HG02943 (cell line): ENCODE results near the gene SLC25A12.
"Not testable (repeated sequence)": the region's sequence is repeated elsewhere in the genome, so short reads cannot be mapped to it uniquely, and the experiment has no call there.

Experiments
- ATAC-seq: cut with Tn5 transposase; IDR thresholded peaks from one replicate; pipeline ENCODE4 v1.9.1; 2021; ENCODE audit warnings: mild to moderate bottlenecking, low read depth, moderate library complexity; ENCODE audit not compliant: unreplicated experiment

The SLC25A12 gene

DNA sequence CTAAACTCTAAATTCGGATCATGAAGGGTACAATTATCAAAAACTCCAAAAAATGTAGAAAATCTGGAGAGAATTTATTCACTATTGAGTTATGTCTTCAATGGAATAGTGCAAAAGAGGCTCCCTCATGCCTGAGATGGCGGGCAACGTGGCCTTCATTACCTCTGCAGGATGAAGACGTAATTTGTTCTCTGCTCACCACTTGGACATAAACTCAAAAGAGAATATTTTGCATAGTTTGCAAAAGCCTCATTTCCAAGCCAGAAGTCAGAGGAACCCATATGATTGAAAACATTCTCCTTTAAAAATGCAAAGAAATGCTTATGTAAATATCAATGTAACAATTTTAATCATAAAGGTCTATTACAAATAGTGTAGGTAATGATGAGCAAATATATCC is 58.7 kb downstream of the SLC25A12 start:
- no peak for ATAC-seq

DNA sequence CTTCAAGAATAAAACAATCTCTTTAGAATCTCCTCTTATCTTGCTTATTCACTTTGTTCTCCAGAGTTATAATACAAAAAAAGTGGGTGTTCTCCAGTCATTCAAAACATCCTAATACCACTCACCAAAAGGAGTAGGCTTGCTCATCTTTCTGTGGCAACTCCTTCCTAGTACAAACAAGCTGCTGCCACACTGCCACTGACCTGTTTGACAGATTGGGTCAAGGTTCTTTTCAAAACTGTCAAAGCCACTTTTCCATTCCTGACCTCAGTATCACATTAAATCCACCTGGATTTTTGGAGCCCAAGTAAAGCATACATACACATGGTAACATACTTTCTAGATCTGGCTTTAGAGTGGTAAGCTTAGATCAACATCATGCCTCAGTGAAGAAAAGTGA is 59.8 kb downstream of the SLC25A12 start:
- ATAC-seq, result no peak

GRCh38 chr2:171832489-171832888 is 61.6 kb downstream of the SLC25A12 start:
- ATAC-seq, result no peak

GRCh38 chr2:171830039-171830438 is 64.0 kb downstream of the SLC25A12 start:
- ATAC-seq, result no peak

GRCh38 chr2:171824086-171824485 is 70.0 kb downstream of the SLC25A12 start:
- no peak for ATAC-seq

DNA sequence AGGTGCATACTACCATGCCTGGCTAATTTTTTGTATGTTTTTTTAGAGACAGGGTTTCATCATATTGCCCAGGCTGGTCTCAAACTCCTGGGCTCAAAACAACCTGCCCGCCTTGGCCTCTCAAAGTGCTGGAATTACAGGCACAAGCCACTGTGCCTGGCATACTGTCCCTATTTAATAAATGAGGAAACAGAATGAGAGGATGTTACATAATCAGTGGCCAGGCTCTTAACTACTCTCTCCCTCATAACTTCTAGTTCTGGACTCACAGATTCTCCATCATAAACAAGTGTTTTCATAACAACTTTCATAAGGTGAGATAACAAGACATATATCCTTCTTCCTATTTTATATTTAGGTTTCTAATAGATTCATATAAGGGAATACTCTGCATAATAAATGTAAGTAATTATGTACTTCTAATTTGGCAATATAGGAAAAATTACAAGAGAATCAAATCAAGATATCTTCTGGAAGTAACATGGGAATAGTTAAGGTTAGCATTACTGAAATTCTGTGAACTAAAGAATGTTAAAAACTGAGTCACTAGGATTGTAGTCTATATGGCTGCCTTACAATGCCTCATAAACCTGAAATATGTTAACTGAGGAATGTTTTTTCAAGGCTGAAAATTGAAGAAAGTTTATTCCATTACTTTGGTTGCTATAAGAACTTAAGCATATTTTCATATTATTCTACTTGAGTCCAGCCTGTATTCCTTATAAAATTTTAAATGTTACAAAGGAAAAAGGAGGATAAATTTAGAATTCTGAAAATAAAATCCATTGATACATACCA is 71.3 kb downstream of the SLC25A12 start:
- ATAC-seq, result no peak

- no peak for ATAC-seq
Measured at GRCh38 chr2:171819453-171819852, 74.6 kb downstream of the SLC25A12 start.

DNA sequence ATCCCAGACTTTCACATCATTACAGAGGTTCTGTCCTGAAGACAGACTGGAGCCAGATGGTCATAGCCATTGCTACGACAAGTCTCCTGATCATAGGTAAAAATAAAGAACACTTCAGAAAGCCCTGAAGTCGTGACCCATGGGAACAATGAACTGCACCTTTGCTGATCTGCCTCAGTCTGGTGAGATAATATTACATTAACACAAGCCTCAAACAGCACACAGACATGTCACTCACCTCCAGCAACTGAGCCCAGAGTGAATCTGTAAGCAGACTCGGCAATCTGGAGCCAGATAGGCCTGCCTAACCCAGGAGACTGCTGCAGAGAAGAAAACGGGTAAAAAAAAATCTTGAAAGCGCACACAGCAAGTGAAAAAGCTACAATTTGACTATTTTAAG is 79.2 kb downstream of the SLC25A12 start:
- ATAC-seq, result no peak

GRCh38 chr2:171814174-171814573 is 79.9 kb downstream of the SLC25A12 start:
- ATAC-seq, result no peak

DNA sequence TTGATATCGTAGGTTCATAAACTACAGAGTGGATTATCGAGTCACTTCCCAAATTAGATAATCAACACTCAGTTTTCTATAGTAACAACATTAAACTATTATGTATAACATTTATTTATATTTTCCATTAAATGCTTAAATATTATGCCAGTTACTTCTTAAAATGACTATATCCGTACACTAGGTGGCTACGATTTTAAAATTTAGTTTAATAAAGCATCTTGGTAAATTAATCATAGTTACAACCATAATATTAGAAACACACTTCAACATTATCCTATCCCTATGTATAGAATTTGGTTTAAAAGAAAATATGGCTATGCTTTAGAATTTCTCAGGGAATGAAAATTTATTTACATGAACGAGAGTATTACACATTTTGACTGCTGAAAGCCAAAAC is 80.3 kb downstream of the SLC25A12 start:
- no peak for ATAC-seq

DNA sequence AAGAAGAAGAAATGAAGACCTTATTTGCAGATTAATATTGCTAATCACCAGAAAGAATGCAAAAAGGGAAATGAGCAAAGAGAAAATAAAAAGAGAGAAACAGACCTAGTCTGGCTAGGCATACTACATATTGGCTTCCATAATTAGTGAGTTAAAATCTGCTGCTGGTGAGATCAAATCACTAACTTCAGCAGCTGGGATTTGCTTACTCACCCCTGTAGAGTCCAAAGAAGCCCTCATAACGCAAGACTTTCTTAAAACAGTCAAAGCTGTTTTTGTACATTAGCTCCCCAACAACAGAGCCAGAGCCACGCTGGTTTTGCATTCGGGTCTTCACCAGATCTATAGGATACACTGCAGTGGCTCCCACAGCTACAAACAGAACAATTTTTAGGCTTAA is 80.9 kb downstream of the SLC25A12 start:
- ATAC-seq, result no peak

DNA sequence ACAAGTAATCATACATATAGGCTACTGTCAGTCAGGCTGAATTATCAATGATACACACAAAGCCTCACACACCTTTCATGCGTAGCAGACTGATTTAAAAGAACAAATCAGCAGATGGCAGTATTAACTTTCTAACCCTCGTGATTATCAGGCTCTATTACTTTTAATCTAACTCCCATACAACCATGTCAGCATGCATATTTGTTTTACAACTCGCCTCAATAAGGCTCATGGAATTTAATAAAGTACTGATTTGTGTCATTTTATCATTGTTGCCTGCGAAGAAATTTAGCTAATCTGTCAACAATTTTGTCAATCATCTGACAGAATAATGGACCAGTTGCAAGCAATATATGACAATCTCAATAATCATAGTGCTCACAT is 82.8 kb downstream of the SLC25A12 start:
- ATAC-seq, result no peak

- ATAC-seq, result no peak
Measured at GRCh38 chr2:171810422-171811244, 83.4 kb downstream of the SLC25A12 start.

DNA sequence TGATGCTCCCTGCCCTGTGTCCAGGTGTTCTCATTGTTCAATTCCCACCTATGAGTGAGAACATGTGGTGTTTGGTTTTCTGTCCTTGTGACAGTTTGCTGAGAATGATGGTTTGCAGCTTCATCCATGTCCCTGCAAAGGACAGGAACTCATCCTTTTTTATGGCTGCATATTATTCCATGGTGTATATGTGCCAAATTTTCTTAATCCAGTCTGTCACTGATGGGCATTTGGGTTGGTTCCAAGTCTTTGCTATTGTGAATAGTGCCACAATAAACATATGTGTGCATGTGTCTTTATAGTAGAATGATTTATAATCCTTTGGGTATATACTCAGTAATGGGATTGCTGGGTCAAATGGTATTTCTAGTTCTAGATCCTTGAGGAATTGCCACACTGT is 85.2 kb downstream of the SLC25A12 start:
- not testable (repeated sequence) for ATAC-seq

GRCh38 chr2:171807831-171808393 is 86.1 kb downstream of the SLC25A12 start:
- ATAC-seq, result no peak

DNA sequence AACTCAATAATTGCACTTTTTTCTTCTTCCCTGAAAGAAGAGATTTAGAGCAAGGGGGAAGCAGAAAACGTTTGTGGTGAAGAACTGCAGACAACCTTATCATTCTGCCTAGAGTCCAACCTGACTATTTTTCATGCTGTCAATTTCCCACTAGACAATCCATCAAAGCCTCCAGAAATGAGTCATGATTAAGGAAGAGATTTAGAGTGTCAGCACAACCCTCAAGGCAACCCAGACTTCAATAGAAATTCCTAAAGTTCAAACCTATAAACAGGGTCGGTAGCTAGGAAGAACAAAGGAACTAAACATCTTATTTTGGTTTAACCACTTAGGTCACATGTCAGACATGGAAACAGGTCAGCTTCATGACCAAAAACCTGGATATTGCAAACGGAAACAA is 86.9 kb downstream of the SLC25A12 start:
- no peak for ATAC-seq

DNA sequence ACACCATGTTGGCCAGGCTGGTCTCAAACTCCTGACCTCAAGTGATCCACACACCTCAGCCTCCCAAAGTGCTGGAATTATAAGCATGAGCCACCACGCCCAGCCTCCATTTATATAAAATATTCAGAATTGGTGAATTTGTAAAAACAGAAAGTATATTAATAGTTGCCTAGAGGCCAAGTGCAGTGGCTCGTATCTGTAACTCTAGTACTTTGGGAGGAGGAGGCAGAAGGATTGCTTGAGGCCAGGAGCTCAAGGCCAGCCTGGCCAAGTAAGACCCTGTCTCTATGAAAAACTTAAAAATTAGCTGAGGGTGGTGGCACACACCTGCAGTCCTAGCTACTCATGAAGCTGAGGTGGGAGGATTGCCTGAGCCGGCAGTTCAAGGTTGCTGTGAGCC is 89.6 kb downstream of the SLC25A12 start:
- ATAC-seq, result no peak

- no peak for ATAC-seq
Measured at GRCh38 chr2:171803757-171804156, 90.3 kb downstream of the SLC25A12 start.

DNA sequence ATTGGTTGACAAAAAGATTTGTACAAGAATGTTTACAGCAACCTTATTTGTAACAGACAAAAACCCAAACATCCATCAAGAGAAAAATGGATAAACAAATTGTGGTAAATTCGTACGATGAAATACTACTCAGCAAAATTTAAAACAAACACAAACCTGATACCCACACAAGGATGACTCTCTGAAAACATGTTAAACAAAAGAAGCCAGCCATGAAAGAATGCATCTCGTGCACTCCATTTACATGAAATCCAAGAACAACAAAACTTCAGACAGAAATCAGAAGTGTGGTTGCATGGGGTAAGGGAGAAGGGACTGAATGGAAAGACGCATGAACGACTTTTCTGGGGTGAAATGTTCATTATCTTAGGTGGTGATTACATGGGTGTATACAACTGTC is 93.4 kb downstream of the SLC25A12 start:
- ATAC-seq, result no peak

GRCh38 chr2:171798156-171798820 is 95.8 kb downstream of the SLC25A12 start:
- no peak for ATAC-seq

DNA sequence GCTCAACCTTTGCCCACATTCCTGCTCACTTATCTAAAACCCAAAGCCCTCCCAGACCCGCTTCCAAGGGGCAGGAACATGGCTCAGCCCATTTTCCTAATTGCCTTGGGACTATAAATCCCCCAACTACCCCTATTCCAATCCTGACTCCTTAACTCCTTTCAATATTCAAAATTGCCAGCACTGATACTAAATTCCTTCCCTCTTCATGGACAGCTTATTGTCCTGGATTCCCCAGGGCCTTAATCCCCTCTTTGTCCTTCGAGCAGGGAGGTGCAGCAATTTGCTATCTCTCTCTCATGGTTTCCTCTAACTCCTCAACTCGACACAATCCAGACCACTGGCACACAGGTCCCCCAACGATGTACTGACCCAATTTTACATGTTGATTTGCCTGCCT is 99.1 kb downstream of the SLC25A12 start:
- no peak for ATAC-seq
